ENCODE measurements around the gene PTBP1.
"Not testable (repeated sequence)": the region's sequence is repeated elsewhere in the genome, so short reads cannot be mapped to it uniquely, and the experiment has no call there.

Gene PTBP1

GRCh38 chr19:834216-834615, 37.0 kb downstream of the PTBP1 start:
- no peak for DNase-seq

- no peak for DNase-seq
Measured at GRCh38 chr19:835210-835810, 38.1 kb downstream of the PTBP1 start.

GRCh38 chr19:840519-841206, 43.4 kb downstream of the PTBP1 start, which contains the start of gene PRTN3:
Gene PRTN3, plus strand, starts transcription at chr19:840999. Its CDS starts 10 bp downstream, at chr19:841009.
- DNase-seq: no peak

DNA sequence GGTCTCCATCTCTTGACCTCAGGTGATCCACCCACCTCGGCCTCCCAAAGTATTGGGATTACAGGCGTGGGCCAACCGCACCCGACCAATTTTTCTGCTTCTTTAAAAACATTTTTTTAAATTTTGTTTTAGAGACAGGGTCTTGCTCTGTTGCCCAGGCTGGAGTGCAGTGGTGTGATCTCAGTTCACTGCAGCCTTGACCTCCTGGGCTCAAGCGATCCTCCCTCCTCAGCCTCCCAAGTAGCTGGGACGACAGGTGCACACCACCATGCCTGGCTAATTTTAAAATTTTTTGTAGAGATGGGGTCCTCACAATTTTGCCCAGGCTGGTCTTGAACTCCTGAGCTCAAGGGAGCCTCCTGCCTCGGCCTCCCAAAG, 45.5 kb downstream of the PTBP1 start:
- DNase-seq: not testable (repeated sequence)

DNA sequence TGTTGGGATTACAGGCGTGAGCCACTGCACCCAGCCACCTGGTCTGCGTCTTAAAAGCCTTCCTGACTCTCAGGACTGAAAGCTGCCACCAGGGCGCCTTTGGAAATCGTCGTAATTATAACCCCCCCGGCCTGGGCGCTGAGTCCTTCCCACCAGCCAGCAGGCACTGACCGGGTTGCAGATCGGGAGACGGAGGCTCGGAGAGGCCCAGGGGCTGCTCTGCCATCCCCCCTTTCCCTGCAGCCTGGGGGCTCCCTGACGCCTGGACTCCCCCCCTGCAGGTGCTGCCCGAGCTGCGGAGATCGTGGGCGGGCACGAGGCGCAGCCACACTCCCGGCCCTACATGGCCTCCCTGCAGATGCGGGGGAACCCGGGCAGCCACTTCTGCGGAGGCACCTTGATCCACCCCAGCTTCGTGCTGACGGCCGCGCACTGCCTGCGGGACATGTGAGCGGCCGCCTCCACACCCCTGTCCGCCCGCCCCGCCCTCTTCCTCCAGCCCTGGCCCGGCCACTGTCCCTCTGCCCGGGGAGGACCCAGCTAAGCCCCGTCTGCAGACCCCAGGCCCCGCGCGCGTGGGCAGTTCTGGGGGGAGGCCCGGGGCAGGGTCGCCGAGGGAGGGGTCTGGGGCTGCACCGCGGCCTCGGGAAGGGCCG, 46.1 kb downstream of the PTBP1 start:
- no peak for DNase-seq

DNA sequence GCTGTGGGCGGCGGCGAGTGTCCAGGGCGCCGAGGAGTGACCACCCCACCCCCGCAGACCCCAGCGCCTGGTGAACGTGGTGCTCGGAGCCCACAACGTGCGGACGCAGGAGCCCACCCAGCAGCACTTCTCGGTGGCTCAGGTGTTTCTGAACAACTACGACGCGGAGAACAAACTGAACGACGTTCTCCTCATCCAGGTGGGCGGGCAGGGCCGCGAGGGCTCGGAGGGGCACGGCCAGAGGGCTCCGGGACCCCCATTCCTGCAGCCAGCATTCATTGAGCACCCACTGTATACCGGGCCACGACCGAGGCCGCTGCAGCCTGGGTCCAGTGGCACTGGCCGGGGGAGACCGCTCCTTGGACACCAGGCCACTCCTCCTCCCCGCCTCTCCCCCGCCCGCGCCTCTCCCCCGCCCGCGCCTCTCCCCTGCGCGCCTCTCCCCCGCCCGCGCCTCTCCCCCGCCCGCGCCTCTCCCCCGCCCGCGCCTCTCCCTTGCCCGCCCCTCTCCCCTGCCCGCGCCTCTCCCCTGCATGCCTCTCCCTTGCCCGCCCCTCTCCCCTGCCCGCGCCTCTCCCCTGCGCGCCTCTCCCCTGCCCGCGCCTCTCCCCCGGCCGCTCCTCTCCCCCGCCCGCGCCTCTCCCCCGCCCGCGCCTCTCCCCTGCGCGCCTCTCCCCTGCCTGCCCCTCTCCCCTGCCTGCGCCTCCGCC, 46.7 kb downstream of the PTBP1 start:
- no peak for DNase-seq

DNA sequence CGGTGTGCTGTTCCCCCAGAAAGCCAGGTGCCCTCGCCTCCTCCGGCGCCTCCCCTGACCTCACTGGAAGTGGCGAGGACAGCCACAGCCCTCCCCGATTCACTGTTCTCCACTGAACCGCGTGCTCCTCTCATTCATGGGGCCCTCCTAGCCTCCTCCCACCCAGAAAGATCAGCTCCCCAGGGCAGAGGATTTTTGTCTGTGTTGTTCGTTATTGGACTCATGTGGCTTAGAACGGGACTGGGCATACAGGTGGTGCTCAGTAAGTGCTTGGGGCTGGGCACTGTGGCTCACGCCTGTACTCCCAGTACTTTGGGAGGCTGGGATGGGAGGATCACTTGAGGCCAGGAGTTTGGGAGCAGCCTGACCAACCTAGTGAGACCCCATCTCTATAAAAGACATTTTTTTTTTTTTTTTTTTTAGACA, 47.3 kb downstream of the PTBP1 start:
- no peak for DNase-seq

GRCh38 chr19:845707-846521, 48.7 kb downstream of the PTBP1 start:
- DNase-seq: no peak

DNA sequence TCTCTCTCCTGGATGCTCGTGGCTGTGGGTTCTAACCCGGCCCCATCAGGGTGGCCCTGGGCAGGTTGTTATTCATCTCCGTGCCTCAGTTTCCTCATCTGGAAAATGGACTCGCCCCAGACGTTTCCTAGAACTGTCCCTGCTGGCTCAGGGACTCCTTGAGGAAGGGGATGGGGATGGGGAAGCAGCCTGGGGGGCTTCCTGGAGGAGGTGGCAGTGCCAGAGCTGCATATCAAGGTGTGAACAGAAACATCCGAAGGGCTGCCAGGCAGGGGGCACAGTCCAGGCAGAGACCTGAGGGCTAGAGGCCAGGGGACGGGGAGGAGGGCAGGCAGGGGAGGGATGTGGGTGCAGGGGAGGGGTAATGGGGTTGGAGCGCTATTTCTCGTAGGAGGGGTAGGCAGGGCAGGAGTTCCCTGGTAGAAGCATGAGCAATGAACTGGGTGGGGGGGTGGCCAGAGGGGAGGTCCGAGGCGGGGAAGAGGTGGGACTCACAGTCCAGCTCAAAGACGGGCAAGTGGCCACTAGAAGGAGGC, 51.2 kb downstream of the PTBP1 start:
- DNase-seq: no peak

- not testable (repeated sequence) for DNase-seq
Measured at GRCh38 chr19:849195-849594, 51.9 kb downstream of the PTBP1 start.

DNA sequence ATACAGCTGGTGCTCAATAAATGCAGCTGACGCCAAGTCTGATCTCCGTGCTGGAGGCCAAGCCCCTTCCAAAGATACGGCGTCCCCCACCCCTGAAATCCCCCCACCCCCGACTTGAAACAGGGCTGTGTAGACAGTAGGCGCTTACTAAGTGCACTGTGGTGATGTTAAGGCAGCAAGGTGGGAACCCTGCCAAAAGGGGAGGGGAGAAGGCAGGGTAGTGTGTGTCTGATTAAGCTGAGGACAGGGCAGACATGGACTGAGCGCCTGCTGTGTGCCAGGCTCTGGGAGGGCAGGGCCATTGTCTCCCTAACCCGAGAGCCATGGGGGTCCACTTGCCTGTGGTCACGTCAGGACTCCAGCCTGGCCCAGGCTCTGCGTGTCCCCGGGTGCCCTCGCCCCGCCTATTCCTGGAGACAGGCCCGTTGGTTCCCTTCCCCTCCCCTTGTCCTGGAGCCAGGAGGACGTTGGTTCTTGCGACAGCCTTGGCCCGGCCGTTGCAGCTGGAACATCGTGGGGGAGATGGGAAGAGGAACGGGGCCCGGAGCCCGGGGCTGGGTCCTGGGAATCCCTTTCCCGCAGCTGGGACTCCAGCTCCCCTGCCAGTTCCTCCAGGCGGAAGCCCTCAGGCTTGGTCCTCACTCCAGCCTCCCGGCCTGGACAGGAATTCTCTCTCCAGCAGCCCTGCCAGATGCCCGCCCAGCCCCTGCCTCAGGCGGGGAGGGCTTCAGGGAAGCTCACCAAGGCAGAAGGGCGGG, 53.1 kb downstream of the PTBP1 start:
- no peak for DNase-seq

DNA sequence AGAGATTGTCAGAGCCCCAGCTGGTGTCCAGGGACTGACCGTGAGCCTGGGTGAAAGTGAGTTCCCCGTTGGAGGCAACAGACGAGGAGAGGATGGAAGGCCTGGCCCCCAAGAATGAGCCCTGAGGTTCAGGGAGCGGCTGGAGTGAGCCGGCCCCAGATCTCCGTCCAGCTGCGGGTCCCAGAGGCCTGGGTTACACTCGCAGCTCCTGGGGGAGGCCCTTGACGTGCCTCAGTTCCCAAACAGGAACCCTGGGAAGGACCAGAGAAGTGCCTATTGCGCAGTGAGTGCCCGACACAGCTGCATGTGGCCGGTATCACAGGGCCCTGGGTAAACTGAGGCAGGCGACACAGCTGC, 53.7 kb downstream of the PTBP1 start:
- no peak for DNase-seq

GRCh38 chr19:852136-853013, 55.1 kb downstream of the PTBP1 start, which contains the start of gene ELANE:
Gene ELANE, plus strand, starts transcription at chr19:852303. Its CDS starts 26 bp downstream, at chr19:852329.
- DNase-seq: no peak

DNA sequence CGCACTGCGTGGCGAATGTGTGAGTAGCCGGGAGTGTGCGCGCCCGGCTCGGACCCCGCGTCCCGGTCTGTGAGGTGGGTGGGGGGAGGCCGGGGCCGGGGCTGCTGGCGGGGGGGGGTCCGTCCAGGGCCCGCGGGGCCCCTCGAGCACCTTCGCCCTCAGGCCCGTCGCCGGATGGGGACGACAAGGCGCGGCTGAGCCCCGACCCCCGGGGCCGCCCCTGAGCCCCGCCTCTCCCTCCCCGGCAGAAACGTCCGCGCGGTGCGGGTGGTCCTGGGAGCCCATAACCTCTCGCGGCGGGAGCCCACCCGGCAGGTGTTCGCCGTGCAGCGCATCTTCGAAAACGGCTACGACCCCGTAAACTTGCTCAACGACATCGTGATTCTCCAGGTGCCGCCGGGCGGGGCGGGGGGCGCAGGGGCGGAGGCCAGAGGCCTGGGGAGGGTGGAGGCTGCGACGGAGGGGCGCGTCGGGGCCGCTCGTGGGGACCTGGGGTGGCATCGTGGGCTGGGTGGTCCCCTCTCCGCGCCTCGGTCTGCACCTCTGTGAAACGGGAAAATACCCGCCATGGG, 55.8 kb downstream of the PTBP1 start:
- no peak for DNase-seq

DNA sequence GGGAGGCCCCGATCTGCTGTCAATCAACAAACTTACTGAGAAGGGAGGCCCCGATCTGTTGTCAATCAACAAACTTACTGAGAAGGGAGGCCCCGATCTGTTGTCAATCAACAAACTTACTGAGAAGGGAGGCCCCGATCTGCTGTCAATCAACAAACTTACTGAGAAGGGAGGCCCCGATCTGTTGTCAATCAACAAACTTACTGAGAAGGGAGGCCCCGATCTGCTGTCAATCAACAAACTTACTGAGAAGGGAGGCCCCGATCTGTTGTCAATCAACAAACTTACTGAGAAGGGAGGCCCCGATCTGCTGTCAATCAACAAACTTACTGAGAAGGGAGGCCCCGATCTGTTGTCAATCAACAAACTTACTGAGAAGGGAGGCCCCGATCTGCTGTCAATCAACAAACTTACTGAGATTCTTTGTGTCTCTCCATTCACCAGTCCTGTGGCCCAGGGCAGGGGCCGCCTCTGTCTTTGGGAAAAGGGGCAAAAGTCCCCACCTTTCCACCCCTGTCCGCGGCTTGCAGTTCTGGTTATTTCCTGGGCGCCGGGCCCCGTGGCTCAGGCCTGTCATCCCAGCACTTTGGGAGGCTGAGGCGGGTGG, 56.5 kb downstream of the PTBP1 start:
- DNase-seq: not testable (repeated sequence)

- no peak for DNase-seq
Measured at GRCh38 chr19:854549-854948, 57.3 kb downstream of the PTBP1 start.

- no peak for DNase-seq
Measured at GRCh38 chr19:855142-855541, 57.9 kb downstream of the PTBP1 start.

- DNase-seq: no peak
Measured at GRCh38 chr19:855566-856120, 58.4 kb downstream of the PTBP1 start.

DNA sequence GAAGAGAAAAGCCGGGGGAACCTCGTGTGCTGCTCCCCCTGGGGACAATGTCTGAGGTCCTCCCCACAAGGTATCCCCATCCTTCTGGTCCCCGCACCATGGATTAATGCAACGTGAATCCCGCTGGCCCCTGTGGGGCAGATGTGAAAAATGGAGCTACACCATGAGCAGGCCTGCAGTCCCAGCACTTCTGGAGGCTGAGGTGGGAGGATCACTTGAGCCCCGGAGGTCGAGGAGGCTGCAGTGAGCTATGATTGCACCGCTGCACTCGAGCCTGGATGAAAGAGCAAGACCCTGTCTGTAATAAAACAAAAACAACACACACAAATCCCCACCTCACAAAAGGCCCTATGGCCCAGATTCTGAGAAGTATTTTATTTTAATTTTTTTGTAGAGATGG, 61.0 kb downstream of the PTBP1 start:
- no peak for DNase-seq

All from NCI-H2107 (cell line).